H7 (cell line): ENCODE measurements around the gene PPP2R5C. TPM values are rescaled to one million over a fixed set of nuclear protein-coding genes. Genes with fewer than 3 reads are reported as not detected.

Experiments used
- DNase-seq: peaks from one replicate; pipeline ENCODE4 v3.0.0; 2012
- H3K27me3 ChIP-seq: 2 replicates; pipeline ENCODE4 v1.6.0; 2011; ENCODE audit warnings: mild to moderate bottlenecking, low read length; ENCODE audit not compliant: control insufficient read depth, insufficient read depth
- H3K36me3 ChIP-seq: replicated peaks from 2 replicates; pipeline ENCODE4 v1.5.1; 2011; ENCODE audit warnings: low read length; ENCODE audit not compliant: control insufficient read depth, insufficient read depth
- H3K4me3 ChIP-seq: 2 replicates; pipeline ENCODE4 v1.5.1; 2011; ENCODE audit warnings: low read depth, mild to moderate bottlenecking, control low read depth, low read length, moderate library complexity; ENCODE audit not compliant: insufficient read depth
- total RNA-seq: library from RNA; depleted of rRNA; stranded (reverse); fragments of >200 nt; shearing (Covaris generic); gene quantifications from 2 replicates; pipeline ENCODE4 v1.2.3, GENCODE V29; 2014

Gene PPP2R5C
- total RNA-seq, 1 experiment from 2014 or later: 46.7 TPM

- Histone ChIP-seq H3K4me3 (no peak overlapping the region), H3K36me3 (no peaks in the 10 kb centered on the region), H3K27me3 (no peaks in the 10 kb centered on the region)
- DNase-seq: no peak
These were observed 108.9 kb downstream of the PPP2R5C start for GRCh38 chr14:101870273-101870939.

- Histone ChIP-seq H3K27me3 (no peaks in the 10 kb centered on the region), H3K36me3 (no peaks in the 10 kb centered on the region), H3K4me3 (no peak overlapping the region)
- no peak for DNase-seq
These were observed 110.8 kb downstream of the PPP2R5C start for GRCh38 chr14:101872346-101872745.

- no peak overlapping the region for H3K4me3 ChIP-seq
- no peaks in the 10 kb centered on the region for H3K36me3 ChIP-seq
- no peak for DNase-seq
- H3K27me3 ChIP-seq: no peaks in the 10 kb centered on the region
These were observed 111.7 kb downstream of the PPP2R5C start for GRCh38 chr14:101873076-101873825.

- Histone ChIP-seq H3K36me3 (no peaks in the 10 kb centered on the region), H3K27me3 (no peaks in the 10 kb centered on the region), H3K4me3 (no peak overlapping the region)
- DNase-seq: no peak
These were observed 112.5 kb downstream of the PPP2R5C start for GRCh38 chr14:101873991-101874390.

GRCh38 chr14:101875041-101875726 lies 113.7 kb downstream of the PPP2R5C start:
- no peaks in the 10 kb centered on the region for H3K27me3 ChIP-seq
- no peak overlapping the region for H3K4me3 ChIP-seq
- no peaks in the 10 kb centered on the region for H3K36me3 ChIP-seq
- DNase-seq: no peak

GRCh38 chr14:101875727-101876554 lies 114.4 kb downstream of the PPP2R5C start:
- DNase-seq: no peak
- H3K36me3 ChIP-seq: no peaks in the 10 kb centered on the region
- H3K27me3 ChIP-seq: no peaks in the 10 kb centered on the region
- H3K4me3 ChIP-seq: no peak overlapping the region

GRCh38 chr14:101876555-101876938 lies 115.0 kb downstream of the PPP2R5C start:
- DNase-seq: no peak
- no peaks in the 10 kb centered on the region; the same call in 1 of the 2 replicates for H3K36me3 ChIP-seq
- no peak overlapping the region for H3K4me3 ChIP-seq
- H3K27me3 ChIP-seq: no peaks in the 10 kb centered on the region

- H3K27me3 ChIP-seq: no peaks in the 10 kb centered on the region
- DNase-seq: no peak
- no peaks in the 10 kb centered on the region; the same call in none of the 2 replicates for H3K36me3 ChIP-seq
- H3K4me3 ChIP-seq: no peak overlapping the region
These were observed 116.3 kb downstream of the PPP2R5C start for GRCh38 chr14:101877766-101878165.

- Histone ChIP-seq H3K4me3 (no peak overlapping the region), H3K27me3 (no peaks in the 10 kb centered on the region), H3K36me3 (no peaks in the 10 kb centered on the region; the same call in none of the 2 replicates)
- no peak for DNase-seq
These were observed 116.8 kb downstream of the PPP2R5C start for GRCh38 chr14:101878211-101878821.

GRCh38 chr14:101878822-101879528 lies 117.5 kb downstream of the PPP2R5C start:
- DNase-seq: no peak
- no peaks in the 10 kb centered on the region for H3K27me3 ChIP-seq
- H3K36me3 ChIP-seq: peaks cover 1% of the 10 kb centered on the region
- H3K4me3 ChIP-seq: no peak overlapping the region

GRCh38 chr14:101879529-101880336 lies 118.2 kb downstream of the PPP2R5C start:
- Histone ChIP-seq H3K27me3 (no peaks in the 10 kb centered on the region), H3K36me3 (peaks cover 1% of the 10 kb centered on the region), H3K4me3 (no peak overlapping the region)
- no peak for DNase-seq

GRCh38 chr14:101881426-101881825 lies 119.9 kb downstream of the PPP2R5C start:
- DNase-seq: no peak
- no peaks in the 10 kb centered on the region for H3K27me3 ChIP-seq
- no peak overlapping the region for H3K4me3 ChIP-seq
- peaks cover 1% of the 10 kb centered on the region for H3K36me3 ChIP-seq
